ENCODE data around the gene BRWD1.
A peak's percentile ranks its signal among the peaks of the same experiment; 100 is the strongest.

Gene BRWD1

DNA sequence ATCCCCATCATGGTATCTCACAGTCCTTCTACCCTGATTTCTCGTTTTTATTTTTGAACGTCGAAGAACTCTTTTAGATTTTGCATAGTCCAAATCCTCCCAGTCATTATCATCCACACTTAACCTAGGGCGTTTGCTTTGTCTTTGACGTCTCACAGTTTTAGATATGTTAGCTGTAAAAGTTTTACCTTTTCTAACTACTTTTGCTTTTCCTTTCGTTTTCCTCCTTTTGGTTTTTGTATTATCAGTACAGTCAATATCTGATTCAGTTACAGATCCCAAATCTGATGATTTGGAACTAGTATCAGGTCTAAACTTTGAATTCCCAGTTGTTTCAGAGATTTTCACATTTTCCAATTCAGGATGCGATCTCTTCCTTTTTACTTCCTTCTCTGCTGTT, 117.1 kb downstream of the BRWD1 start:
- no peak for DNase-seq

GRCh38 chr21:39193380-39193779, 120.1 kb downstream of the BRWD1 start:
- no peak for DNase-seq

DNA sequence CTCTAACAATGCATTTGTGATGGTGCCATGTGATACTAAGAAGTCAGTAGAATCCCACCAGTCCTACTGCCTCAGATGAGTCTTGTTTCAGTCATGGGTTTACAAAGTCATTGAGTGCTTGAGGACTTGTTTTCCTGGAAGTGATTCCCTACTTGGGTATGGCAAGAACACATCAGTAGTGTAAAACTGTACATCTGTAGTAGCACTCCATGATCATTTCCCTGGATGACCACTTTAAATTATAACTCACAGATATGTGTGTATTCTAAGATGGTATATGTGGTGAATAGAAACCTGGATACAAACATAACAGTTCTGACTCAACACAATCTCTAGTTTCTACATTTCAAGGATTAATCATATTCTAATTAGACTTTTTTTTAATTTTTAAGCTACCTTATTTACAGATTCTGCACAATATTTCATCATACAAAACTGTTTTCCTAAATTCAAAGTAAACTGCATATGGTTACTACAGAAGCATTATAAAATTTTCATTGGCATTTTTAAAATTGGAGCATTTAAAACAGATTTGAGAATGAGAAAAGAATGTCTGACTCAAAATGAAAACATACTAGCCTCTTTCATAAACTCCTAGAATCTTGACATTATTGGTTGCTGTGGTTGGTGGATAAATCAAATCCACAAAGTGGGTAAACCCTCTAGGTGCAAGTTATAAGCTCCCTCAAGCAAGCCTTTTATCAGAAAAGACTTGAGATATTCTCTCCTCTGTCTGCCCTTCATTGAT, 123.4 kb downstream of the BRWD1 start:
- no peak for DNase-seq

DNA sequence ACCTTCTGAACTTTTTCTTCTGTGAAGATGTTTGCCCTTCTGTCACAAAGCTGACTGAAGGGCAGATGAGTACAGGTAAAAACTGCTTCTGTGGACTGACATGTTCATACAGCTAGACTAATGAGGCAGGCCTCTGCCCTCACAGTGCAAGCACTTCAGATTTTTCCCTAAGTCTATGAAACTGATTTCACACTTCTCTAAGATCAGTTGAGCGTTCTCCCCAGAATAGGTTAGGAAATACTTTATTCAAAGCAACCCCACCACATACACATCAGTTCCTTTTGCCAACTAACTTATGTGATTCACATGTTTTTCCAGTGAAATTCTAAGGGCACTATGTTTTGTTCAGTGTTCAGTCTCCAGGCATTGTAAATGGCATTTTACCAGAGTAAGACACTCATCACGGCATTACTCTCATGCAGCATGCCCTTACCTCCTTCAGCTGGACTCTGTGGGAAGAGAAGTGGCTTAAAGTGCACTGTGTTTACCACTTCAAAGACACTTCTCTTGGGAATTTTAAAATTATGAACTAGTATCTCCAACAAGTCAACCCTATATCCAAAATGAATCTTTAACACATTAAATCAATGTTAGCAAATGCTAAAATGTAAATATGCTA, 124.8 kb downstream of the BRWD1 start:
- no peak for DNase-seq

- no peak for DNase-seq
Measured at GRCh38 chr21:39187141-39187540, 126.3 kb downstream of the BRWD1 start.

GRCh38 chr21:39186676-39187075, 126.8 kb downstream of the BRWD1 start:
- DNase-seq, result no peak

GRCh38 chr21:39185157-39185556, 128.3 kb downstream of the BRWD1 start:
- no peak for DNase-seq

DNA sequence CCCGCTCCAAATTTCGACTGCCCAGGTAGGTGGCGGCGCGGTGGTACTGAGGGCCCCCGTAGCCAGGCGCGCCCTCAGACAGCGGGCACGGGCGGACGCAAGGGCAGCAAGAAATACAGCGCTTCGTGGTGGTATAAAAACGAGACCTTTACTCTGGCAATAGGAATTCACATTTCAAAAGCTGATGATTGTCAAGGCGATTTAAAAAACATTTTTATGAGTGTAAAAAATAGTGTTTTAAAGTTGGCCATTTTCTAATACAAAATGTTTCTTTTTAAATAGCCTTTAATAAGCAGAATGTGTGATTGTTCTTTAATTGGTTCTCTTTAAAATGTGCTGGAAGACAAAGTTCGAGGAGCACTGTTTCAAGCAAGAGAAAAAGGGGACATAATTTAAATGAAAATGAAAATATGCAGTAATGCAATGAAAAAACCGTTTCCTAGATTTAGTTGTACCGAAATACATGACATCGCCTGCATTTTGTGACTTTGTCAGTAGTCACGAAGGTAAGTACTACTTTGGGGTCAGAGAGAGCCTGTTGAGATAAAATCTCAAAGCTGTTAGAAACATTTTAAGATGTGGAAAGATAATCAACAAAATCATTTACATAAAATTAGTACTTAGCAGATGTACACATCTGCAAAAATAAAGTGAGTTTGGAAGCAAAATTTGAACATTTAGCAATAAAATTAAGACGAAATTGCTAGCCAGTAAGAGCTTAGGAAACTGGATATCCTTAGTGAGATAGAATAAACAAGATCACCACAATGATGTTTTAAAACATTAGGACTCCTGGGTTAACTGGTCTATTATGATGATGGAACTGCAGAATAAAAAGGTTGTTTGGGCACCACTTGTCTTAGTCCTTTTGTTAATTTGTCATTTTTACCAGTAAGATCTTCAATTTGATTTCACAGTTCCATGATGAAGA, 129.1 kb downstream of the BRWD1 start:
- DNase-seq, result no peak

DNA sequence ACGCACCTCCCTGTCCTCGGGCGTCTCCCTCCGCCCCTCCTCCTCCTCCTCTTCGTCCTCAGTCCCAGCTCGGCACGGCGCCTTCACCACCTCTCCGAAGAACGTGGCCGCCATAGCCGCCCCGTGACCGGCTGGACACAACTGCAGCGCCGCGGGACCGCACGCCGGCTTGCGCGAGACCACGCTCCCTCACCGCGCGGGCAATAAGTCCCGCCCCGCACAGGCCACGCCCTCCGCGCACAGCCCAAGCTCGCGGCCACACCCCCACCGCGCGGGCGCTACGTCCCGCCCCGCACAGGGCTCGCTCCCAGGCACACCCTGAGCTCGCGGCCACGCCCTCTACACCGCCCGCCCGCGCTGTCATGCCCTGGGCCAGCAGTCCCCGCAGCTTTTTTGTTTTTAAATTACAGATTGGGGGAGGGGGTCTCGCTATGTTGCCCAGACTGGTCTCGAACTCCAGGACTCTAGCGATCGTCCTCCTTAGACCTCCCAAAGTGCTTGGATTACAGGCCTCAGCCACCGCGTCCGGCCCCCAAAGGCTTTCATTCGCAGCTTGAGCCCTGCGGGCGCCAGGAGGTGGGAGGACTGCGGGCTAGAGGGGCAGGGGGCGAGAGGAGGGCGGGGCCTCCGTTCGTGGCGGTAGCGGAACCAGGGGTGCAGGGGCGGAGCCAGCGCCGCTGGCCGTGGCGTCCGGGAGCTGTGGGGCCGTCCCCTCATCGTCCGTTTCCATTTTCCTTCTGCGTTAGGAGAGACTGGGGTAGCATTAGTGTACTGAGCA, 130.0 kb downstream of the BRWD1 start, which contains the start of gene PSMG1:
PSMG1 (minus strand) TSS at position 180 of the 778 bp plus-strand sequence; CDS start at position 114, 66 bp downstream.
- DNase-seq, result peak; percentile 97

DNA sequence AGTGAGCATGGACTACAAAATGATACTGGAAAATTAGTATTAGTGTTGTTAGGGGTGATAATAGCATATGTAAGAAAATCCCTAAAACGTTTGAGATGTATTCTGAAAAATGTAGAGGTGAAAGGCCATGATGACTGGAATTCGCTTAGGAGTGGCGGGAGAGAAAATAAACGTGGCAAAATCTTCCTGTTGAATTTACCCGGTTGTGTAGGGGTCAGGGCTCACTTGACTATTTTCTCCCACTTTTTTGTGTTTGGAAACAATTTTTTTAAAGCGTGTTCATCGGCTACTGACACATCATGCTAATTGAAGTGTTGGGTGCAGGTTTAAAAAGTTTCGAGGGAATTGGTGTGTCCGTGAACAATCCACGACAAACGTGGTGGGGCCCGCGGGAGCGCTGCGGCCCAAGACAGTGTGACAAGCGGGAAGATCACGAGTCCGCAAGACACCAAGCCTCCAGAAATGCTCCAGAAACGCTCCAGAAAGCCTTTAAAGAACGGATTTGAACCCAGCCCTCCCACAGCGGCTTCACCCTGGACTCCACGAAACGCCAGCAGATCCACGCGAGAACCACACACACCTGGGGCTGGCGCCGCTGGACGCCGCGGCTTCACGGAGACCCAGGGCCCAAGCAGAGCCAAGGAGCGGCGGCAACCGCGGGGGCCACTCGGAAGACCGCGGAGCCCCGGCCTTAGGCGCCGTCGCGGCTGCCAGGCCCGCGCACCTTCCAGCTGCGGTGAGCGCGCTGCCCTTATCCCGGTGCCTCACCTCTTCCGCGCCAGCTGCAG, 130.8 kb downstream of the BRWD1 start:
- peak; percentile 46 for DNase-seq

- DNase-seq, result no peak
Measured at GRCh38 chr21:39182016-39182415, 131.4 kb downstream of the BRWD1 start.

GRCh38 chr21:39181205-39181818, 132.1 kb downstream of the BRWD1 start:
- DNase-seq, result no peak

DNA sequence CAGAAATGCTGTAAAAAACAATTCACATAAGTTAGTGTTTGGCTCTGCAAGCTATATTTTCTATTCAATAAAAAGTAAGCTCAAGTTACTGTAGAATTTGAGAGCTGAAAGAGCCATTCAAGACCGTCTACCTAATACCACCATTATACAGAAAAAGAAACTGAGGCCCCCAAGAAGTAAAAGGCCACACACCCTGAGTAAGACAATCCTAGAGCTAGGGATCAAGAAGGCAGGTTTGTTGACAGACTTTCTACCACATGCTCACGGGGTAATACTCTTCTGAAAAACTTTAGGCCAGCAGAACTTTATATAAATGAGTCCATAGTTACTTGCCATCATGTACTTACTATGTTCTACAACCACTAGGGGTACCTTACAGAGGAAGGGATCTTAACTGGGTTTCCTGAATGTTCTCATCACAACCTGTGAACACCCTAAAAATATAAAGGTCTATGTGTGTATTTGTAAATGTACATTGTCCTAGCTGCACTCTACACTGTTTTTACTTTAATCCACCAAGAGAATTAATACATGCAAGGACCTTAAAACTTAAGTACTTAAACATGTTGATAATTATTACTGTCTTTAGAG, 132.9 kb downstream of the BRWD1 start:
- DNase-seq, result no peak

DNA sequence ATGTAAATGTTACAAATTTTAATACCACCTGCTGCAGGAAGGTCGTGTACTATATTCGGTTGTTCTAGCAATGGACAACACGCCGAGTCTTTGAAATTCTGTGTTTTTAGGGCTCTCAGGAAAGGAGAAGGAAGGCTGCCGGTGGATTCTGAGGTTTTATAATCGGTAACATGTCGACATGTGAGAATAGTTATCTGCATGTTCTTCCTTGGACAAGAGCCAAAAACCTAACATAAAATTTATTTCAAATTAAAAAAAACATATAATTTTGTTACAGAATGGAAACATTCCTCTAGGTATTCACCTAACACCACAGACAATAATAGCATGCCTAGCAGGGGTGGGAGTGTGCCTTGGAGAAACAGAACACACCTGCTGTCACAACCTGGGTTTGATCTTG, 135.0 kb downstream of the BRWD1 start:
- no peak for DNase-seq

- no peak for DNase-seq
Measured at GRCh38 chr21:39176271-39176709, 137.1 kb downstream of the BRWD1 start.

- DNase-seq, result no peak
Measured at GRCh38 chr21:39175665-39176064, 137.8 kb downstream of the BRWD1 start.

- no peak for DNase-seq
Measured at GRCh38 chr21:39175154-39175553, 138.3 kb downstream of the BRWD1 start.

- DNase-seq, result no peak
Measured at GRCh38 chr21:39173716-39174680, 139.4 kb downstream of the BRWD1 start.

DNA sequence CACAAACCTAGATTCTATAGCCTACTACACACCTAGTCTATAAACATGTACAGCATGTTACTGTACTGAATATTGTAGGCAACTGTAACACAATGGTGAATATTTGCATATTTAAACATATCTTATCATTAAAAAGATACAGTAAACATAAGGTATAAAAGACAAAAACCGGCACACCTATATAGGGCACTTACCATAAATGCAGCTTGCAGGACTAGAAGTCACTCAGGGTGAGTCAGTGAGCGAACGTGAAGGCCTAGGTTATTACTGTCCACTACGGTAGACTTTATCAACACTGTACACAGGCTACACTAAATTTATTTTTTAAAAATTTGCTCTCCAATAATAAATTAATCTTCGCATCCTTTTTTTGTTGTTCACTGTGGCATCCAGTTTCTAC, 143.5 kb downstream of the BRWD1 start:
- no peak for DNase-seq

GRCh38 chr21:39168800-39169199, 144.6 kb downstream of the BRWD1 start:
- no peak for DNase-seq
